GM23338 (cell line): ENCODE data around the gene RAB25. TPM values are rescaled to one million over a fixed set of nuclear protein-coding genes. Genes with fewer than 3 reads are reported as not detected.

ENCODE experiments used
- ZNF114 ChIP-seq: fragments of 250-450 bp; sonication (Bioruptor Pico); IDR thresholded peaks from 2 replicates; pipeline ENCODE4 v1.5.0; 2020; ENCODE audit warnings: mild to moderate bottlenecking, moderate library complexity
- polyA plus RNA-seq: library from polyadenylated mRNA; unstranded; fragments of >200 nt; fragmentation: Nextera tagmentation; extraction: Ambion mirVana; gene quantifications from 2 replicates; pipeline ENCODE4 v1.2.1, GENCODE V29; 2016
- total RNA-seq: library from RNA; depleted of rRNA; stranded (reverse); fragments of >200 nt; shearing (Covaris generic); gene quantifications from 2 replicates; pipeline ENCODE4 v1.2.3, GENCODE V29; 2014
- TF ChIP-seq, protein P1 (sequence below): fragments of 250-450 bp; sonication (Bioruptor Pico); IDR thresholded peaks from 2 replicates; pipeline ENCODE4 v1.5.0; 2020; ENCODE audit warnings: mild to moderate bottlenecking, moderate library complexity
- TF ChIP-seq, protein P2 (sequence below): IDR thresholded peaks from one replicate; pipeline ENCODE4 v1.6.1; 2018; ENCODE audit warnings: antibody characterized with exemption; ENCODE audit not compliant: unreplicated experiment
- TF ChIP-seq, protein P3 (sequence below): IDR thresholded peaks from 2 replicates; pipeline ENCODE4 v1.6.1; 2016; ENCODE audit warnings: antibody characterized with exemption

RAB25 gene
- total and polyA plus RNA-seq, 2 experiments from 2014 or later = 30.0 to 42.7 TPM

DNA sequence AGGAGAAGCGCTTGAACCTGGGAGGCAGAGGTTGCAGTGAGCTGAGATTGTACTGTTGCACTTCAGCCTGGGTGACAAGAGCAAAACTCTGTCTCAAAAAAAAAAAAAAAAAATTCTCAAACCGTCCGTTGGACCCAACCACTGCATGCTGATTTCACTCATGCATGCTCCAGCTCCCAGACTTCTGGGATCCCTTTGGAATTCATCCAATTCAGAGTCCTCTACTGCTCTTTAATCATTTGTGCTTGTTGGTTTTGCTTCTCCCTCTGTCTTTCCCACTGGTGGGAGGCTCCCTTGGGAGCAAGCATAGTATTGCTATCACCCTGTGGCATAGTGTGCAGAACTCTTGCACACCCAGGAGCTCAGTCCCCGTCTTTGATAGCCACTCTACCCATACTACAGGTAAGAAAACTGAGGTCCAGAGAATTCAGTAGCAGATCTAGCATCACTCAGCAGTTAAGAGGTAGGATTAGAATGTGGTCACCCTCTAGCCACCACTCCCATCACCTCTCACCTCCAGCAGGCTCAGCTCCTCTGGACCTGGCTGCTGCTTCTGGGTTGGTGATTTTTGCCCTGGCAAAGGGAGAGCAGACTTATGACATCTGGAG lies 50.5 kb downstream of the RAB25 start (continued):
- TF ChIP-seq, protein P1, sequence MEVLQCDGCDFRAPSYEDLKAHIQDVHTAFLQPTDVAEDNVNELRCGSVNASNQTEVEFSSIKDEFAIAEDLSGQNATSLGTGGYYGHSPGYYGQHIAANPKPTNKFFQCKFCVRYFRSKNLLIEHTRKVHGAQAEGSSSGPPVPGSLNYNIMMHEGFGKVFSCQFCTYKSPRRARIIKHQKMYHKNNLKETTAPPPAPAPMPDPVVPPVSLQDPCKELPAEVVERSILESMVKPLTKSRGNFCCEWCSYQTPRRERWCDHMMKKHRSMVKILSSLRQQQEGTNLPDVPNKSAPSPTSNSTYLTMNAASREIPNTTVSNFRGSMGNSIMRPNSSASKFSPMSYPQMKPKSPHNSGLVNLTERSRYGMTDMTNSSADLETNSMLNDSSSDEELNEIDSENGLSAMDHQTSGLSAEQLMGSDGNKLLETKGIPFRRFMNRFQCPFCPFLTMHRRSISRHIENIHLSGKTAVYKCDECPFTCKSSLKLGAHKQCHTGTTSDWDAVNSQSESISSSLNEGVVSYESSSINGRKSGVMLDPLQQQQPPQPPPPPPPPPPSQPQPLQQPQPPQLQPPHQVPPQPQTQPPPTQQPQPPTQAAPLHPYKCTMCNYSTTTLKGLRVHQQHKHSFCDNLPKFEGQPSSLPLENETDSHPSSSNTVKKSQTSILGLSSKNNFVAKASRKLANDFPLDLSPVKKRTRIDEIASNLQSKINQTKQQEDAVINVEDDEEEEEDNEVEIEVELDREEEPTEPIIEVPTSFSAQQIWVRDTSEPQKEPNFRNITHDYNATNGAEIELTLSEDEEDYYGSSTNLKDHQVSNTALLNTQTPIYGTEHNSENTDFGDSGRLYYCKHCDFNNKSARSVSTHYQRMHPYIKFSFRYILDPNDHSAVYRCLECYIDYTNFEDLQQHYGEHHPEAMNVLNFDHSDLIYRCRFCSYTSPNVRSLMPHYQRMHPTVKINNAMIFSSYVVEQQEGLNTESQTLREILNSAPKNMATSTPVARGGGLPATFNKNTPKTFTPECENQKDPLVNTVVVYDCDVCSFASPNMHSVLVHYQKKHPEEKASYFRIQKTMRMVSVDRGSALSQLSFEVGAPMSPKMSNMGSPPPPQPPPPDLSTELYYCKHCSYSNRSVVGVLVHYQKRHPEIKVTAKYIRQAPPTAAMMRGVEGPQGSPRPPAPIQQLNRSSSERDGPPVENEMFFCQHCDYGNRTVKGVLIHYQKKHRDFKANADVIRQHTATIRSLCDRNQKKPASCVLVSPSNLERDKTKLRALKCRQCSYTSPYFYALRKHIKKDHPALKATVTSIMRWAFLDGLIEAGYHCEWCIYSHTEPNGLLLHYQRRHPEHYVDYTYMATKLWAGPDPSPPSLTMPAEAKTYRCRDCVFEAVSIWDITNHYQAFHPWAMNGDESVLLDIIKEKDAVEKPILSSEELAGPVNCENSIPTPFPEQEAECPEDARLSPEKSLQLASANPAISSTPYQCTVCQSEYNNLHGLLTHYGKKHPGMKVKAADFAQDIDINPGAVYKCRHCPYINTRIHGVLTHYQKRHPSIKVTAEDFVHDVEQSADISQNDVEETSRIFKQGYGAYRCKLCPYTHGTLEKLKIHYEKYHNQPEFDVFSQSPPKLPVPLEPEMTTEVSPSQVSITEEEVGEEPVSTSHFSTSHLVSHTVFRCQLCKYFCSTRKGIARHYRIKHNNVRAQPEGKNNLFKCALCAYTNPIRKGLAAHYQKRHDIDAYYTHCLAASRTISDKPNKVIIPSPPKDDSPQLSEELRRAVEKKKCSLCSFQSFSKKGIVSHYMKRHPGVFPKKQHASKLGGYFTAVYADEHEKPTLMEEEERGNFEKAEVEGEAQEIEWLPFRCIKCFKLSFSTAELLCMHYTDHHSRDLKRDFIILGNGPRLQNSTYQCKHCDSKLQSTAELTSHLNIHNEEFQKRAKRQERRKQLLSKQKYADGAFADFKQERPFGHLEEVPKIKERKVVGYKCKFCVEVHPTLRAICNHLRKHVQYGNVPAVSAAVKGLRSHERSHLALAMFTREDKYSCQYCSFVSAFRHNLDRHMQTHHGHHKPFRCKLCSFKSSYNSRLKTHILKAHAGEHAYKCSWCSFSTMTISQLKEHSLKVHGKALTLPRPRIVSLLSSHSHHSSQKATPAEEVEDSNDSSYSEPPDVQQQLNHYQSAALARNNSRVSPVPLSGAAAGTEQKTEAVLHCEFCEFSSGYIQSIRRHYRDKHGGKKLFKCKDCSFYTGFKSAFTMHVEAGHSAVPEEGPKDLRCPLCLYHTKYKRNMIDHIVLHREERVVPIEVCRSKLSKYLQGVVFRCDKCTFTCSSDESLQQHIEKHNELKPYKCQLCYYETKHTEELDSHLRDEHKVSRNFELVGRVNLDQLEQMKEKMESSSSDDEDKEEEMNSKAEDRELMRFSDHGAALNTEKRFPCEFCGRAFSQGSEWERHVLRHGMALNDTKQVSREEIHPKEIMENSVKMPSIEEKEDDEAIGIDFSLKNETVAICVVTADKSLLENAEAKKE (CRISPR knock-in tag) = no peak
- no peak for TF ChIP-seq ZNF114 (CRISPR knock-in tag)
- TF ChIP-seq, protein P2, sequence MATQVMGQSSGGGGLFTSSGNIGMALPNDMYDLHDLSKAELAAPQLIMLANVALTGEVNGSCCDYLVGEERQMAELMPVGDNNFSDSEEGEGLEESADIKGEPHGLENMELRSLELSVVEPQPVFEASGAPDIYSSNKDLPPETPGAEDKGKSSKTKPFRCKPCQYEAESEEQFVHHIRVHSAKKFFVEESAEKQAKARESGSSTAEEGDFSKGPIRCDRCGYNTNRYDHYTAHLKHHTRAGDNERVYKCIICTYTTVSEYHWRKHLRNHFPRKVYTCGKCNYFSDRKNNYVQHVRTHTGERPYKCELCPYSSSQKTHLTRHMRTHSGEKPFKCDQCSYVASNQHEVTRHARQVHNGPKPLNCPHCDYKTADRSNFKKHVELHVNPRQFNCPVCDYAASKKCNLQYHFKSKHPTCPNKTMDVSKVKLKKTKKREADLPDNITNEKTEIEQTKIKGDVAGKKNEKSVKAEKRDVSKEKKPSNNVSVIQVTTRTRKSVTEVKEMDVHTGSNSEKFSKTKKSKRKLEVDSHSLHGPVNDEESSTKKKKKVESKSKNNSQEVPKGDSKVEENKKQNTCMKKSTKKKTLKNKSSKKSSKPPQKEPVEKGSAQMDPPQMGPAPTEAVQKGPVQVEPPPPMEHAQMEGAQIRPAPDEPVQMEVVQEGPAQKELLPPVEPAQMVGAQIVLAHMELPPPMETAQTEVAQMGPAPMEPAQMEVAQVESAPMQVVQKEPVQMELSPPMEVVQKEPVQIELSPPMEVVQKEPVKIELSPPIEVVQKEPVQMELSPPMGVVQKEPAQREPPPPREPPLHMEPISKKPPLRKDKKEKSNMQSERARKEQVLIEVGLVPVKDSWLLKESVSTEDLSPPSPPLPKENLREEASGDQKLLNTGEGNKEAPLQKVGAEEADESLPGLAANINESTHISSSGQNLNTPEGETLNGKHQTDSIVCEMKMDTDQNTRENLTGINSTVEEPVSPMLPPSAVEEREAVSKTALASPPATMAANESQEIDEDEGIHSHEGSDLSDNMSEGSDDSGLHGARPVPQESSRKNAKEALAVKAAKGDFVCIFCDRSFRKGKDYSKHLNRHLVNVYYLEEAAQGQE = no peak
- TF ChIP-seq, protein P3, sequence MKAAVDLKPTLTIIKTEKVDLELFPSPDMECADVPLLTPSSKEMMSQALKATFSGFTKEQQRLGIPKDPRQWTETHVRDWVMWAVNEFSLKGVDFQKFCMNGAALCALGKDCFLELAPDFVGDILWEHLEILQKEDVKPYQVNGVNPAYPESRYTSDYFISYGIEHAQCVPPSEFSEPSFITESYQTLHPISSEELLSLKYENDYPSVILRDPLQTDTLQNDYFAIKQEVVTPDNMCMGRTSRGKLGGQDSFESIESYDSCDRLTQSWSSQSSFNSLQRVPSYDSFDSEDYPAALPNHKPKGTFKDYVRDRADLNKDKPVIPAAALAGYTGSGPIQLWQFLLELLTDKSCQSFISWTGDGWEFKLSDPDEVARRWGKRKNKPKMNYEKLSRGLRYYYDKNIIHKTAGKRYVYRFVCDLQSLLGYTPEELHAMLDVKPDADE = no peak
